ENCODE measurements around the gene GPR89A.
"Not testable (repeated sequence)": the region's sequence is repeated elsewhere in the genome, so short reads cannot be mapped to it uniquely, and the experiment has no call there.

GPR89A gene

DNA sequence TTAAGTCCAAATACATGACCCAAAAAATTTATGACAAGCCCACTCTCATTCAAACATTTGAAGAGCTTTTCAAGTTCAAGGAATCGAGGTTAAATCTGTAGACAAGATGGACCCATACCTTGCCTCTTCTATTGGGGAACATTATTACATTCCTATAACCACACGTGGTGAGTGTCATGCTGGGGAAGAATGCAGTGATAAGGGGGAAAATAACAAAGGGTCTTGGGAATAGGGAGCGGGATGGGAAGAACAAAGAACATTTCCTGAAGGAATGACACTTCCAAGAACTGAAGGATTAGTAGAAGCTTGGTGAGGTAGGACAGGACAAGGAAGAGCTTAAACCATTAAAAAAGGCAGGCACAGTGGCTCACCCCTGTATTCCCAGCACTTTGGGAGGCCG lies 80.5 kb downstream of the GPR89A start:
- no peak for DNase-seq

DNA sequence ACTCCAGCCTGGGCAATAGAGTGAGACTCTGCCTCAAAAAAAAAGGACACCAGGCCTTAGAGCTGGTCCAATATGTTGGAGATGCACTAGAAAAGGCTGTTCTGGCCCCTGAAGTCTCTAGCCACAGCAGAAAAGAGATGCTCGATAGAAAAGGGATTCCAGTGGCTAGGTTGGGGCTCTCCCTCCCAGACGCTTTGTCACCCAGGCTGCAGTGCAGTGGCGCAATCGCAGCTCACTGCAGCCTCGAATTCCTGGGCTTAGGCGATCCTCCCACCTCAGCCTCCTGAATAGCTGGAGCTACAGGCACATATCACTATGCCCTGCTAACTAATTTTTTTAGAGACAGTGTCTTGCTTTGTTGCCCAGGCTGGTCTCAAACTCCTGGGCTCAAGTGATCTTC lies 81.1 kb downstream of the GPR89A start:
- DNase-seq, result no peak

DNA sequence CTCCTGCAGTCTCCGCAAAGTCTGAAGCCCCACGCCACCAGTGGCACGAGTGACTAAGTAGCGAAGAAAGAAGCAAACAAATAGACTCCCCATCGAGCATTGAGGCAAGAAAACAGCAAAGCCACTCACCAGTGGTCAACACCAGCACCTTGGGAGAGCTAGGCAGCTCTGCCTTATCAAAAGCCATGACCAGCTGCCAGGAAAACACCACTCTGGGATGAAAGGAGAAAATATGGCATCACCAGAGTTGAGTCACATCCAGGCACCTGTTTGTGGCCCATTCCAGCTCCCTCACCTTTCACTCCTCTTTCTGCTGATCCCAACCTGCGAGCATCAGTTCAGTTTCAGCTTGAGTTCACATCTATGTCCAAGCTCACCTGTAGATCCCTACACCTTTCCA lies 82.1 kb downstream of the GPR89A start:
- no peak for DNase-seq

DNA sequence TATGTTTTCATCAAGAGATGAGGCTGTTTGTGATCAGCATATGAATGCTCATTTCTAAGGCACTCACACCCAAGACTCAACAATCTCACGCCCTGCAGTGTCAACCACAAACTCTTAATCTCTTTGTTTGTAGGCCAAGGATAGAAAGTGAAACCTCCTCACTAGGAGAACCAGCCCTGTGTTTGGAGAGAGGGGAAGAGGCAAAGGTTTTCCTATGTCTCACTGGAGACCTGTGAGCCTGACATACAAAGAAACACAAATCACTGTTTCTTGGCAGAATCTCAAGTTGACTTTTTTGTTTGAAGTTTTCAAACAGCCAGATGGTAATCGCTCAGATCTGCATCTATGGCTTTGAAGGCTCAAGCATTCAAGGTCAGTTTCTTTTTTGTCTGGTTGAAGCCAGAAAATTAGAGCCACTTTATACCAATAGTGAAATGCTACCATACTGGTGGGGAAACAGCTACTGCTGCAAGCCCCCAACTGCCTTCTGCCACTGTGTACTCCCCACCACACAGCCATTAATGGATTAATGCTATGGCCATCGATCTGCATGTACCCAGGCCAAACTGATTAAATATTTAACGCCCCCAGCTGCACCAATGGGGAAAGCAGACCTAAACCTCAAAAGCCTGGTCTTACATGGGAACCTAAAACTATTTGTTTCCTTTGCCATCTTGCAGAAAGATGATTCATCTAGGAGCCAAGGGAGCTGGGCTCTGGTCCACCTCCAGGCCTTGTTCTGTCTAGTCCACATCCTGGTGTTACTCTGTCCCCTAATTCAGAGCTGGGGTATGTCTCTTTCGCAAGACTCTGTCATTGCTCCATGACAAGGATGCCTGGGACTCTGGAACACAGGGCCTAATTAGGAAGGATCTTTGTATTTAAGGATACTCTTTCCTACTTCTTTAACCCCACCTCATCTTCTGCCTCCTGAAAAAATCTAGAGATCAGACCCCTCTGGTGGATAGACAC lies 83.1 kb downstream of the GPR89A start:
- no peak for DNase-seq

DNA sequence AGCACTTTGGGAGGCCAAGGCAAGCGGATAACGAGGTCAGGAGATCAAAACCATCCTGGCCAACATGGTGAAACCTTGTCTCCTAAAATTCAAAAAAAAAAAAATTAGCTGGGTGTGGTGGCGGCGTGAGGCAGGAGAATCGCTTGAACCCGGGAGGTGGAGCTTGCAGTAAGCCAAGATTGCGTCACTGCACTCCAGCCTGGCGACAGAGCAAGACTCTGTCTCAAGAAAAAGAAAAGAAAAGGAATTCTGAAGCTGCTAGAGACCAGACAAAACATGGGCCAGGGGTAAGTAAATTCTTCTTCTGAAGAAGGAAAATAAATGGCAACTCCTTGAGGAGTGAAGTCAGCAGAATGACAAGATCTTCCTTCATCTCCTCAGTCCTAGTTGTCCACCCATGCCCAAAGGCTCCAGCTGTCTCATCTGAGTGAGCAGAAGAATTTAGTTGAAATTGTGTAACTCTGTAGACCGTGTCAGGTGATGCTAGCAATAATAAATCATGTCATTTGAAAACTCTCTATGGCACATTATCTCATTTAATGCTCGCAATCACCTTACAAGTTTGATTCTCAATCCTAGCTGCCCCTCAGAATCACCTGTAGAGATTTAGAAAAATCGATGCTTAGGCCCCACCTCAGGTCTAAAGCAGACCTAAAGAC lies 85.1 kb downstream of the GPR89A start:
- DNase-seq, result no peak

DNA sequence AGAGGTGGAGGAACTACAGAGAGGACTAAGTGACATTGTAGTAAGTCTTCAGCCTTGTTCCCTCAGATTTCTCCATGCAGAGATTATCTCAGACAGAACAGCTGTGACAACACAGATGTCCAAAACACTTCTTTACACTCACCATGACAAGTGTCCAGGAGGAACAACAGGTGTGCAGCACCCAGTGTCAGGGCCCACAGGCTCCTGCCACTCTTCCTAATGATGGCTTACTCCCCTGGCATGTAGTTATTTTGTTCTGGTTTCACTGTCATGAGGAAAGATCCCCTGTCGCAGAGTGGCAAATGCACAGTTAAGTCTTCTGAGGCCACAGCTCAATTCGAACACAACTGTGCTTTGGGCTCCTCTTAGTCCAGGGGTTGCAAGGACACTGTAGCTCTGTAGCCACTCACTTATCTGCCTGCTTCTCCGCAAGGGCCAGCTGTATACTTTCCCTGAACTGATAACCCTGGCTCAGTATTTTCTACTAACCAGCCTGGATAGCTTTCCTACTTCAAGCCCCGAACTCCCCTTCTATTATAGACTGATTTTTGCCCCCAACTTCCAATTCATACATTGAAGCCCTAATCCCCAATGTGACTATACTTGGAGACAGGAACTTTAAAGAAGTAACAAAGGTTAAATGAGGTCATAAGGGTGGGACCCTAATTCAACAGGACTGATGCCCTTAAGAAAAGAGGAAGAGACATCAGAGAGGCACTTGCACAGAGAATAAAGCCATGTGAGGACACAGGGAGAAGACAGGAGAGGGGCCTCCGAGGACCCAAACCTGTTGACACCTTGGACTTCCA lies 88.2 kb downstream of the GPR89A start:
- DNase-seq, result peak; percentile 22 to 63

DNA sequence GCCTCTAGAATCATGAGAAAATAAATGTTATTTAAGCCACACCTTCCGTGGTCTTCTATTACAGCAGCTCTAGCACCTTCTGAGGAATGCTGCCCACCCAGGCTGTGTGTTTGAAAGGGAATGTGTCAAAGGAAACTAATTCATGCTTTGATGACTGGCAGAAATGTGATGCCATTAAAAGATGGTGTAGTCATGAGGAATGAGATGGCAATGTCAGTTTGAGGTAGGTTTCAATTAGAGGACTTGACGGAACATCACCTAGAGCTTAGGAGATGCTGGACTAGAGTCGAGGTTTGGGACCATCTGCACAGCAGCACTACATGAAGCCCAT lies 88.8 kb downstream of the GPR89A start:
- no peak for DNase-seq

DNA sequence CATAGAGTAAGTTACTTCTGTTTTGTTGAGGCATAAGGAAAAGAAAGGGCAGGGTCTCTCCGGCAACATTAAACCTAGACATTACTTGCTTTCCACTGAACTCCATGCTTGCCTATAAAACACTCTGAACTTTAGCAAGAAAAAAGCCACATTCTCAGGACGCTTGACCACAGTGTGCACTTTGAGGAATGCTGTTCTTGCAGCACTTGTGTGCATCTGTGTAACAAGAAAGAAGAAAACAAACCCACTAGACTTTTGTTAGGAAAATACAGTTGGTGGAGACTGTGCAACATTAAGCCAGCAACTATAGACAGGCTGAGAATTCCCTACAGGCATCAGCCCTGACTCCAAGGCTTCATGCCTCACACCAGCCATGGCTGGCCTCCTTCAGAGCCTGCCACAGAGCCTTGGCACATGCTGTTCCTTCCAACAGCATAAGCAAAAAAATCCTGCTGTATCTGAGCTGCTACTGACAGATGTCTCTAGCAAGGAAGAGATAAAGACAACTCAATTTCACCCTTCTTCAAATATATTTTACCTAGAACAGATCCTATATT lies 93.6 kb downstream of the GPR89A start:
- no peak for DNase-seq

DNA sequence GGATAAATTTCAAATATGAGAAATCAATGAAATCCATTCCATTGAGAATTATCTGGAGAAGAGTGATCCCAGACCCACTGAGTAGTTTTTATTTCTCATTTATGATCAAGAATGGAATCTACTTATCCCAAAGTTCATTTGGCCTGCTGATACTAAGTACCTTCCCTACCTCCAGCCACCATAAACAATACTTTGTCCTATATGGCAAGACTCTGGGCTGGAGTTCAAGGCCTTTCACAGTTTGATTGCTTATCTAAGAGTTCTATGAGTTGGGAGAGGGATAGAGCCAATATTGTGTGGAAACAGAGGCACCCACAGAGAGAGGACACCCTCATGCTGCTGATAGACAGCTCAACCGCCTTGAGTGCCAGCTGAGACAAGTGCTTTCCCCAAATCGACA lies 94.3 kb downstream of the GPR89A start:
- no peak for DNase-seq

DNA sequence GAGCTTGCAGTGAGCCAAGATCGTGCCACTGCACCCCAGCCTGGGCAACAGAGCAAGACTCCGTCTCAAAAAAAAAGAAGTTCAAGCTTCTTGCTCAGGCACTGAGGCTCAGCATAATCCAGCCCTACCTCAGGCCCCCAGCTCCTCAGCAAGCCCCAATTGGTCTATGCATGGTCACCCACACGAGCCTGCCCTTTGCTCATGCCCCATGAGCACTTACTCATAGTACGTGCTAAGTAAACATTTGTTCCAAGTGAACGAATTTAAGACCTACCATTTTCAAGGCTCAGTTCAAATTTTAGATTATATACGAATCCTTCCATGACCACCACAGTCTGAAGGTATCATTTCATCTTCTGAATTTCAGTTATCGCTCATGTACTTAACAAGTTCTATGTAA lies 95.0 kb downstream of the GPR89A start:
- DNase-seq, result no peak

DNA sequence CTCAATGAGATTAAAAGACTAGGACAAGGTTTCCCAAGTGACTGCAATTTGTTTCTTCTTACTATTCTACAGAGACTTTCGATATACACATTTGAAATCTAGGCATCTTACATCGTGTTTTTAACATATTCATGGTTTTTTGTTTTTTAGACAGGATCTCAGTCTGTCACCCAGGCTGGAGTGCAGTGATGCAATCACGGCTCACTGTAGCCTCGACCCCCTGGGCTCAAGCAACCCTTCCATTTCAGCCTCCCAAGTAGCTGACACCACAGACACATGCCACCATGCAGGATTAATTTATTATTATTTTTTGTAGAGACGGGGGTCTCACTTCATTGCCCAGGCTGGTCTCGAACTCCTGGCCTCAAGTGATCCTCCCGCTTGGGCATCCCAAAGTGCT lies 97.8 kb downstream of the GPR89A start:
- no peak for DNase-seq

DNA sequence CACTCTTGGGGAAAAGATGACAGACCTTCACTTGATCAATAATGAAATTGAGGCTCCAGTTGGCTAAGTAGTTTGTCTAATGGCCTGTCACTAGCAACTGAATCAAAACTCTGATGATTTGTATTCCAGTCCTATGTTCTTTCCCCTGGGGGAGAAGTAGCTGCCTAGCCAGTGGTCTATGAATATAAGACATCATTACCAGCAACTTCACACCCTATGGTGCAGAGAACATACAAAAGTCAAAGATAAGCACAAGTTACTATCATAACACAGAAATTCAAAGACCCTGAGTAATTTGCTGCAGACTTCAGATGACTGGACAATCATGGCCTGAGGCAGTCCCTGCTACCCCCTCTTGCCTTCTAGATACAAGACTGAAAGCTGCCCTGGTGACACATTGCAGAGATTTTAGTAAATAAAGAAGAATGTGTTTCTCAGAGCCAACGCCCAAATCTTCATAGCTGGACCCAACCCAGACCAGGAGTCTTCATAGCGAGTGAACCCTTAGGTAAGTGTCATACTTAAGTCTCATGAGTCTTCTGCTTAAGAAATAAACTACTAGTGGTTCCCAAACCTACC lies 98.4 kb downstream of the GPR89A start:
- no peak for DNase-seq

DNA sequence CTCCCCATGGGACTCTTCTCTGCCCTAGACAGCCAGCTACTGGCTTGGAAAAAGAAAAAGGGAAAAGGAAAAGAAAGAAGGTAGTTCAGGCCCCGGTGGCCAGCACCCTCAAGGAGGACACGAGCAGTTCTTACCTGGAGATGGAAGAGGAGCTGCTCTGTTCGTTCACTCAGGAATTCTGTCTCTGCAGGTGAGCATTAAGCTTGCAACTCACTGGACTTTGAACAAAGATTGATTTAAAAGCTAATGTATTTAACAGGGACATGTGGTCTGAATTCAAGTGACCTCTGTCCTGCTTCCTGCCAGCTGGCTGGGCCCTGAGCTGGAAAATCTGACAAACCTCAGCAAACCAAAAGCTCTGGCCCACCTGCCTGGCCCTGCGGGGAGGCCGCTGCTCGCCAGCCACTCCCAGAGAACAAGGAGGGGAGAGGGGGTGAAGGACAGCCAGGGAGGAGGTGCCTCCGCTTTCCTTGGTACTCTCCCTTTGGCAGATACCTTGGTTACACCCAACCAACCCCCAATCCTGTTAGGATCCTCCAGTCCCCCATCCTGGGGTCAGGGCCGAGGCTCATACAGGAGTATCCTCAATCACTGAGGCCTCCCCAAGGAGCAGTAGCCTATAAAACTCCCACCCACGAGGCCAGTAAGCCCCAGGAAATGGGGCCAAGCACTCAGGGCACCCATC lies 99.5 kb downstream of the GPR89A start, which contains the start of gene PDZK1:
TSS of gene PDZK1 (minus strand) at position 186 of the 685 bp plus-strand sequence. CDS start 19,347 bp downstream, outside the sequence.
- DNase-seq, result no peak

DNA sequence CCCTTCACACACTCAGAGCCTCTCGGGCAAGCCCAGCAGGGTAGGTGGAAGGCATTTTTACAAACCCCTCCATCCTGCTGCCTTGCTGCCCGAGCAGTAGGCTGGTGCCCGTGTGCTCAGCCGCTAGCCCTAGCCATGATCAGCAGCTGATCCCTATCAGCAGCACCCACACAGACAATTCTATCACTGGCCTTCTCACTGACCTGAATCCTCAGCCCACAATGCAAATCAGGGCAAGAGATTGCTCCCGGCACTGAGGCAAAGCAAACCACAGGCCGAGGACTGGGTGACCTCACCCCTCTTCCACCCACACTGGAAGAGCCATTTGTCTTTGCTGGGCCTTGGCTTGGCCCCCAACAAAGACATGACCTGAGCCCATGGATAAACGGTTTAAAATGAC lies 100.3 kb downstream of the GPR89A start:
- no peak for DNase-seq

DNA sequence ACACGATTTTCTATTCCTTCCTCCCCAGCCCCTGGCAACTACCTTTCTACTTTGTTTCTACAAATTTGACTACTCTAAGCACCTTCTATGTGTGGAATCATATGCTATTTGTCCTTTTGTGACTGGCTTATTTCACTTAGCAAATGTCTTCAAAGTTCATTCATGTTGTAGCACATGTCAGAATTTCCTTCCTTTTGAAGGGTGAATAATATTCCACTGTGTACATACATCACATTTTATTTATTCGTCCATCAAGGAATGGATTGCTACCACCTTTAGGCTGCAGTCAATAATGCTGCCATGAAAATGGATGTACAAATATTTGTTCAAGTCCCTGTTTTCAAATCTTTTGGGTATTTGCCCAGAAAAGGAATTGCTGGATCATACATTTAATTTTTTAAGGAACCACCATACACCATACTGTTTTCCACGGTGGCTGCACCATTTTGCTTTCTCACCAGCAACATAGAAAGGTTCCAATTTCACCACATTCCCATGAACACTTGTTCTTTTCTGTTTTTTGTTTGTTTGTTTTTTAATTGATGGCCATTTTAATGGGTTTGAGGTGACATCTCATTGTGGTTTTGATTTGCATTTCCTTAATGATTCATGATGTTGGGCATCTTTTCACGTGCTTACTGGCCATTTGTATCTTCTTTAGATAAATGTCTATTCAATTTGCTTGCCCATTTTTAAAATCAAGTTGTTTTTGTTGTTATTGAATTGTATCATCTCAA lies 102.7 kb downstream of the GPR89A start:
- DNase-seq, result no peak

DNA sequence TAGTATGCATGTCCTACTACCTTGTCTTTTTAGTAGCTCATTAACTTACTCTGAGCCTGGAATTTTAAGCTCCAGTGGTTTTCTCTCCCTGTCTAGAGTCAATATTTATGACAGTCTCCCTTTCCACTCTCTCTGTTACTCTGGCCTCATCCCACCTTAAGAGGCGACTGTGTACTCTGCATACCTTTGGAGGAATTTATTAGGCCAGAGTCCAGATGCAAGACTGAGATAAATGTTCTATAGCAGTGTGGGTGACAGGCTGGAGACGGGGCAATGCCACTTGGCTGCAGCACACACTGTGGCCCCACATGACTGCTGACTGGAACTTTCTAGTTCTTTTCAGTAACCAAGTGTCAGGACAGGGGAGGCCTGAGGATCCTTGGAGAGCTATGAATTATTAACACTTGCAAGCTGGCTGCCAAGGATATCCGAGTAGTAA lies 103.4 kb downstream of the GPR89A start:
- no peak for DNase-seq

DNA sequence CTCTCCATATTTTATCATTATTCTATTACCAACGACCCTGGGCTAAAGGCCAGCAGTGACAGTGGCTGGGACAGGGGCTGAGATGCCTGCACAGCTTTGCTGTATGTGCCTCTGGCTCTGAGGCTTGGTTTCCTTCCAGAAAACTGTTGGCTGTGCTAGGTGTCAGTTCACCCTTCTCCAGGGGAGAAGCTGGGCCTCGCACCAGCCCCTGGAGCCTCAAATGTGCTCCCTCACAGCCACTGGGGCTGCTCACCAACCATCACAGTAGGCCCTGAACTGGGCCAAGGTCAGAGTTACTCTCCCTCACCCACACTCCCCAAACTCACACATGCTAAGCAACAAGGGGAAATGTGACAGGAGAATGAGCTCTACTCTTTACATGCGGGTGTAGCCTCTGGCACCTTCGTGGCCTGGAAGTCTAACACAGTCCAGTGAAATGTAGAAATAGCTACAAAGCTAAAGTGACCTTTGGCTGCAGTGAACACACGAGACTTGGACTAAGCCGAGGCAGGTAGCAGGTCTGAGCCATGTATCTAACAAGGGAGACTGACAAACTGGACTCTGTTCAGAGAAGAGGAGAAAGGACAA lies 106.8 kb downstream of the GPR89A start:
- DNase-seq, result no peak

DNA sequence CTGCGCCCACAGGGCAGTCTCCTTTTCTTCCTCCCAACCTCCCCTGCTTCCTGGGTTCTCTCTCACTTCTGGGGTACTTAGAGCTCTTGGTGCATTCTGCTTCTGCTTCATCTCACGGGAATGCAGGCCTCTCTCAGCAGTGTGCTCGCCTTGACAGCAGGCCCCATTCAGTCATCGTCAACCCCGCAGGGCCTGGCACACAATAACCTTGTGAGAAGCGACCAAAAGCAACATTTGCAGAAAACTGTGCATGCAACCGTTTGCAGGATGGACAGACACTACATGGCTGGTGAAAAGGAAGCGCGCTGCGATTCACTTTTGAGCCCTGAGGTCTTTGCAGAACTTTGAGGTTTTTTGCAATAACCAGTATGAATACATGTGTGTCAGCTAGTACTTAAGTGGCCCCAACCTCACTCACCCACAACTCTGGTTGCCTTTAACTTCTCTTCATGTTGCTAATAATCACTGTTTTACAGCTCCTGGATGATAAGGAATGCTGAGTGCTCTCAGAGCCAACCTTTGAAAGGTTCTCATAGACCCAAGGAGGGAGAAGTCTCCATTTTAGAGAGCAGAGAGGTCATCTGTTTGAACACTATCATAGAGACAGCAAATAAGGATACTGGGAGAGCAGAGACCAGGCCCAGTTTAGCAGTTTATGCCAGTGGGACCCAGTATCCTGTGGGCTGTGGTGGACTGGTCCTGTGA lies 109.0 kb downstream of the GPR89A start:
- DNase-seq, result no peak

DNA sequence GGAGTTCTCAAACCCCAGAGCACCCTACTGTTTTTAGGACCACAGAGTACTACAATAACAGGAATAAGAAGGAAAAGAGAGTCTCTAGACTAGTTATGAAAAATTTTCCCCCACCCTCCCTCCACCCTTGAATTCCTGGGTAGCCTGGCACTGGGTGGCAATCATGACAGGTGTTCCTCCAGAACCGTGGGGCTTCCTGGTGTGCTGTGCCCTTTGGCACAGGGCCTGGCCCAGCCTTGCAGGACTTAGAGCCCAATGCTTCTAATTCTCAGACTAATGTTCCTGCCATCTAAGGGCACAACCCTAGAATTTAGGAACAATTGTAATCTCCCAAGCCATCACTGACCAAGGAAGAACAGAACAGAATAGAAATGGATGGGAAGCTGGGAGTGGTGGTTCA lies 110.0 kb downstream of the GPR89A start:
- DNase-seq, result no peak

DNA sequence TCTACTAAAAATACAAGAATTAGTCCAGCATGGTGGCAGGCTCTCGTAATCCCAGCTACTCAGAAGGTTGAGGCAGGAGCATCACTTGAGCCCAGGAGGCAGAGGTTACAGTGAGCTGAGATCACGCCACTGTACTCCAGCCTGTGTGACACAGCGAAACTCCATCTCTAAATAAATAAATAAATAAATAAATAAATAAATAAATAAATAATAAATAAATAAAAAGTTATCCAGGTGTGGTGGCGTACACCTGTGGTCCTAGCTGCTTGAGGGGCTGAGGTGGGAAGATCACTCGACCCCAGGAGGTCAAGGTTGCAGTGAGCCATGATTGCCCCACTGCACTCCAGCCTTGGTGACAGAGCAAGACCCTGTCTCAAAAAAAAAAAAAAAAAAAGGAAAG lies 110.7 kb downstream of the GPR89A start:
- DNase-seq, result not testable (repeated sequence)
